Gastroesophageal sphincter (tissue), 4 donors: ENCODE data around the gene PLEK2. TPM values are rescaled to one million over a fixed set of nuclear protein-coding genes. Genes with fewer than 3 reads are reported as not detected.

Experiments used
- ATAC-seq: fragments of 150-250 bp; one replicate; pipeline ENCODE4 v1.9.1; 2016; ENCODE audit warnings: mild to moderate bottlenecking, moderate library complexity
- H3K27ac ChIP-seq, 4 donors: fragments of 200-600 bp; sonication (generic) in 3 of 4; 1 replicate in 3 of 4; 2 replicates in 1 of 4; pipeline ENCODE4 v1.5.1; 2016 to 2019
- H3K27me3 ChIP-seq: fragments of 200-600 bp; sonication (generic); one replicate; pipeline ENCODE4 v1.5.1; 2019
- H3K36me3 ChIP-seq, 2 donors: fragments of 200-600 bp; sonication (generic); one replicate each; pipeline ENCODE4 v1.5.1; 2019; ENCODE audit warnings: control low read depth in 1 of 2
- H3K4me1 ChIP-seq, 3 donors: fragments of 200-600 bp; sonication (generic); 1 replicate in 2 of 3; 2 replicates in 1 of 3; pipeline ENCODE4 v1.5.1; 2016 to 2019; ENCODE audit warnings: control low read depth in 2 of 3
- H3K4me3 ChIP-seq, 2 donors: fragments of 200-600 bp; sonication (generic); one replicate each; pipeline ENCODE4 v1.5.1; 2019; ENCODE audit warnings: mild to moderate bottlenecking in 1 of 2, moderate library complexity in 1 of 2
- H3K9me3 ChIP-seq, 3 donors: fragments of 200-600 bp; sonication (generic); one replicate each; pipeline ENCODE4 v1.5.1; 2017 to 2019; ENCODE audit warnings: control low read depth in 2 of 3
- EP300 ChIP-seq: sonication (generic); formaldehyde crosslinking; IDR thresholded peaks from one replicate; pipeline ENCODE4 v1.6.1; 2017; ENCODE audit warnings: antibody characterized with exemption, mild to moderate bottlenecking
- POLR2A ChIP-seq, 2 donors: fragments of 450-650 bp; IDR thresholded peaks; one replicate each; pipeline ENCODE4 v1.6.1; 2017; ENCODE audit warnings: antibody characterized with exemption in 2 of 2, mild to moderate bottlenecking in 2 of 2, moderate library complexity in 1 of 2
- POLR2AphosphoS5 ChIP-seq: sonication (generic); formaldehyde crosslinking; IDR thresholded peaks from one replicate; pipeline ENCODE4 v1.6.1; 2017; ENCODE audit warnings: antibody characterized with exemption
- WGBS, 2 donors: methylation state at CpG; one replicate each; pipeline ENCODE4 v1.1.5; 2018; ENCODE audit warnings: low coverage in 1 of 2; 5-methylcytosine and 5-hydroxymethylcytosine counted together
- total RNA-seq, 4 donors: library from RNA; depleted of rRNA; stranded (reverse); fragments of >200 nt; gene quantifications; one replicate each; pipeline ENCODE4 v1.1.0, GENCODE V29; 2016
- TF ChIP-seq, protein P1 (sequence below), 4 experiments: fragments of 200-600 bp in 2 of 4; fragments of 450-650 bp in 2 of 4; sonication (generic) in 1 of 4; IDR thresholded peaks; one replicate each; pipeline ENCODE4 v1.5.1; 2017 to 2019; ENCODE audit warnings: antibody characterized with exemption in 4 of 4, mild to moderate bottlenecking in 2 of 4, moderate library complexity in 2 of 4

The PLEK2 gene
- total RNA-seq, 4 donors from 2014 or later = 0.37 TPM; not detected in 3

DNA sequence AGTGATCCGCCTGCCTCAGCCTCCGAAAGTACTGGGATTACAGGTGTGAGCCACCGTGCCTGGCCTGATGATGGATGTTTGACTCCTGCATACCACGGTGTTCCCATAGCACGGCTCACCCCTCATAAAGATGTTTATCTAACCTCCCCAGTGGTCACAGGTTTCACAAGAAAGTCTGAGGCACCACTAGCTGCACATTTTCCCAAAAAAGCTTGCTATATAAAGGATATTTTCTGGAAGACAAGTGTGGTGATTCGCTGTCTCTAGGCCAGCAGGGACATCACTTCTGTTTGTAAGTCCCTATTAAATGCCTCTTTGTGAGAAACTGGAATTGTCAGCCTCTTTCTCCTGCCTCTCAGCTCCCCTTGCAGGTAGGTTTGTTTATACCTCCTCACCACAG, 18.3 kb downstream of the PLEK2 start:
- no peak for ATAC-seq
- Histone ChIP-seq H3K36me3 (no peaks in the 10 kb centered on the region), H3K9me3 (no peaks in the 10 kb centered on the region), H3K4me3 (no peak overlapping the region), H3K27me3 (peaks cover 5% of the 10 kb centered on the region), H3K4me1 (no peaks in the 10 kb centered on the region), H3K27ac (no peak overlapping the region)
- 58 to 86% methylated on average over 1 to 3 of the region's 6 CpGs for WGBS, 2 donors
- no peak for TF ChIP-seq POLR2A (IDR thresholded peaks at IDR 0.05)
- no peak for TF ChIP-seq POLR2AphosphoS5
- TF ChIP-seq, protein P1, sequence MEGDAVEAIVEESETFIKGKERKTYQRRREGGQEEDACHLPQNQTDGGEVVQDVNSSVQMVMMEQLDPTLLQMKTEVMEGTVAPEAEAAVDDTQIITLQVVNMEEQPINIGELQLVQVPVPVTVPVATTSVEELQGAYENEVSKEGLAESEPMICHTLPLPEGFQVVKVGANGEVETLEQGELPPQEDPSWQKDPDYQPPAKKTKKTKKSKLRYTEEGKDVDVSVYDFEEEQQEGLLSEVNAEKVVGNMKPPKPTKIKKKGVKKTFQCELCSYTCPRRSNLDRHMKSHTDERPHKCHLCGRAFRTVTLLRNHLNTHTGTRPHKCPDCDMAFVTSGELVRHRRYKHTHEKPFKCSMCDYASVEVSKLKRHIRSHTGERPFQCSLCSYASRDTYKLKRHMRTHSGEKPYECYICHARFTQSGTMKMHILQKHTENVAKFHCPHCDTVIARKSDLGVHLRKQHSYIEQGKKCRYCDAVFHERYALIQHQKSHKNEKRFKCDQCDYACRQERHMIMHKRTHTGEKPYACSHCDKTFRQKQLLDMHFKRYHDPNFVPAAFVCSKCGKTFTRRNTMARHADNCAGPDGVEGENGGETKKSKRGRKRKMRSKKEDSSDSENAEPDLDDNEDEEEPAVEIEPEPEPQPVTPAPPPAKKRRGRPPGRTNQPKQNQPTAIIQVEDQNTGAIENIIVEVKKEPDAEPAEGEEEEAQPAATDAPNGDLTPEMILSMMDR (IDR thresholded peaks at IDR 0.05) = no peak
- TF ChIP-seq EP300 = no peak

DNA sequence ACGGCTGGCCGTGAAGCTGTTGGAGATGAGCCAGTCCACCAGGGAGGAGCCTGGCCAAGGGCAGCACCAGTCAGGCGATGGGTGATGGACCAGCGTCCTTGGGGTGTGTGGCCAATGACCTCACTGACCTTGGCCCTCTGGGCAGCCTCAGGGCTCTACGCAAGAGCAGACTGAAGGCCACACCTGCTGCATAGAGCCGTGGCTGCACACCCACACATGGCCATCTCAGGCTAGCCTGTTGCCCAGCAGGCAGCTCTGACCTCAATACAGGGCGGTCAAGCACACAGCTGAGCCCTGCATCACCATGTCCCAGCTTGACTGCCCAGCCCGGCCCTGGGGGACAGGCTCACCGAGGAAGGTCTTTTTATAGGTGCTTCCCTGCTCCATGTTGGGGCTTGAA, 19.2 kb downstream of the PLEK2 start:
- H3K4me3 ChIP-seq = no peak overlapping the region
- WGBS, 2 donors = no CpG with 5 or more reads among the region's 9 CpGs
- no peaks in the 10 kb centered on the region for H3K9me3 ChIP-seq
- H3K36me3 ChIP-seq = no peaks in the 10 kb centered on the region
- no peaks in the 10 kb centered on the region for H3K4me1 ChIP-seq
- H3K27me3 ChIP-seq = peaks cover 3% of the 10 kb centered on the region
- ATAC-seq = no peak
- TF ChIP-seq POLR2AphosphoS5 (no peak), EP300 (no peak), POLR2A (IDR thresholded peaks at IDR 0.05) (no peak)
- TF ChIP-seq, protein P1 (IDR thresholded peaks at IDR 0.05) = no peak
- H3K27ac ChIP-seq = no peak overlapping the region

- ATAC-seq = no peak
- H3K4me3 ChIP-seq = no peak overlapping the region
- H3K36me3 ChIP-seq = no peaks in the 10 kb centered on the region
- H3K27ac ChIP-seq = no peak overlapping the region
- H3K9me3 ChIP-seq = no peaks in the 10 kb centered on the region
- H3K4me1 ChIP-seq = peaks cover 0 to 2% (median 0%) of the 10 kb centered on the region in 3 donors
- TF ChIP-seq POLR2AphosphoS5 = no peak
- TF ChIP-seq, protein P1 (IDR thresholded peaks at IDR 0.05) = no peak
- no peak for TF ChIP-seq POLR2A (IDR thresholded peaks at IDR 0.05)
- no peak for TF ChIP-seq EP300
- no peaks in the 10 kb centered on the region for H3K27me3 ChIP-seq
- WGBS, 2 donors = 73 to 100% methylated on average over 1 to 2 of the region's 3 CpGs
Observed at GRCh38 chr14:67392123-67392522, 19.8 kb downstream of the PLEK2 start.

GRCh38 chr14:67391268-67391667, 20.7 kb downstream of the PLEK2 start:
- 68 to 80% methylated on average over 5 of the region's 6 CpGs for WGBS, 2 donors
- no peaks in the 10 kb centered on the region for H3K9me3 ChIP-seq
- H3K4me3 ChIP-seq = no peak overlapping the region
- H3K27me3 ChIP-seq = no peaks in the 10 kb centered on the region
- H3K27ac ChIP-seq = no peak overlapping the region
- H3K36me3 ChIP-seq = no peaks in the 10 kb centered on the region
- peaks cover 0 to 10% (median 4%) of the 10 kb centered on the region in 3 donors for H3K4me1 ChIP-seq
- TF ChIP-seq, protein P1 (IDR thresholded peaks at IDR 0.05) = no peak
- TF ChIP-seq POLR2AphosphoS5 = no peak
- TF ChIP-seq EP300 = no peak
- no peak for TF ChIP-seq POLR2A (IDR thresholded peaks at IDR 0.05)
- ATAC-seq = no peak

DNA sequence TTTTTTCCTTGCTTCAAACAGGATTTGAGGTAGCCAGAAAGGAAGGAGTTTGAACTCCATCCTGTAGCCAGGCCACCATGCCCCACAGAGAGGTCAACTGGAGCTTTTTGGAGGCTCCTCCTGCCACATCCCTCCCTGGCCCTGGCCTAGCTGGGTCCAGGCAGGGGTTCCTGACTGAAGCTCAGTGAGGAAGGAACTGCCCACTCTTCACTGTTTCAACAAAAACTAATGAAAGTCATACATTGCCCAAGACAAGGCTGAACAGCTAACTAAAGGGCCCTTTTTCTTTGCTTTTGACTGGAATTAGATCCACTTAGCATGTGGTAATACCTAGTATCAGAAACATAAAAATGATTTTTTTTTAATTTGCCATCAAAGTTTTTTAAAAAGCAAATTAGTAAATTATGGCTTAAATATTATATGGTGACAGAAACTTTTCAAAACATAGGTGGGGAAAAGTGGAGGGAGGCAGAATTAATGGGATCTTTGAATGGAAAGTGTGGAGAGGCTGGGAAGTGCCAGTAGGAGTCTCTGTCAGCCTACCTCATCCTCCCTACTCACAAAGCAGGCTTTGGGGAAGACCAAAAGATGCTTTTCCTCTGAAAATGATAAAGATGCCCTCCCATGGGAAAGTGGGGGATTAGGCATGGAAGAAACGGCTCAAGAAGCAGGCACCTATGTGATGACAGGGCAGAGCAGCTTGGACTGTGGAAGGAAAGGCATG, 22.0 kb downstream of the PLEK2 start:
- no peaks in the 10 kb centered on the region for H3K27me3 ChIP-seq
- WGBS, 2 donors = 60 to 67% methylated on average over 1 of the region's 1 CpG
- H3K9me3 ChIP-seq = no peaks in the 10 kb centered on the region
- no peak overlapping the region for H3K4me3 ChIP-seq
- H3K4me1 ChIP-seq = peaks cover 0 to 18% (median 7%) of the 10 kb centered on the region in 3 donors
- TF ChIP-seq, protein P1 (IDR thresholded peaks at IDR 0.05) = no peak
- TF ChIP-seq POLR2A (IDR thresholded peaks at IDR 0.05) = no peak
- TF ChIP-seq EP300 = no peak
- no peak for TF ChIP-seq POLR2AphosphoS5
- no peak overlapping the region for H3K27ac ChIP-seq
- peaks cover 0 to 3% of the 10 kb centered on the region in 2 donors for H3K36me3 ChIP-seq
- ATAC-seq = no peak
